Thymus (tissue), 11 donors: Measurements from ENCODE around the gene SLC36A3. TPM values are rescaled to one million over a fixed set of nuclear protein-coding genes. Genes with fewer than 3 reads are reported as not detected.

Experiments used
- DNase-seq, 9 donors: peaks; one replicate each; pipeline ENCODE4 v3.0.0-alpha.2; 2013; ENCODE audit warnings: low spot score in 9 of 9, low read depth in 6 of 9, missing footprints in 1 of 9
- H3K27ac ChIP-seq, 2 donors: one replicate each; pipeline ENCODE4 v1.5.1; 2013; ENCODE audit warnings: control low read depth in 1 of 2, low read depth in 1 of 2, low read length in 1 of 2, mild to moderate bottlenecking in 1 of 2, moderate library complexity in 1 of 2
- H3K27me3 ChIP-seq, 2 donors: one replicate each; pipeline ENCODE4 v1.5.1; 2013; ENCODE audit warnings: low read length in 1 of 2; ENCODE audit not compliant: control insufficient read depth in 2 of 2, insufficient read depth in 1 of 2
- H3K36me3 ChIP-seq, 2 donors: one replicate each; pipeline ENCODE4 v1.5.1; 2013; ENCODE audit warnings: low read length in 1 of 2, mild to moderate bottlenecking in 1 of 2, moderate library complexity in 1 of 2; ENCODE audit not compliant: control insufficient read depth in 2 of 2, insufficient read depth in 2 of 2
- H3K4me1 ChIP-seq, 2 donors: one replicate each; pipeline ENCODE4 v1.5.1; 2013; ENCODE audit warnings: low read length in 2 of 2; ENCODE audit not compliant: control insufficient read depth in 2 of 2, insufficient read depth in 2 of 2
- H3K4me3 ChIP-seq, 2 donors: one replicate each; pipeline ENCODE4 v1.5.1; 2013; ENCODE audit warnings: low read length in 2 of 2, control low read depth in 1 of 2, mild to moderate bottlenecking in 1 of 2
- H3K9me3 ChIP-seq, 2 donors: one replicate each; pipeline ENCODE4 v1.5.1; 2013; ENCODE audit warnings: low read length in 1 of 2, mild to moderate bottlenecking in 1 of 2; ENCODE audit not compliant: control insufficient read depth in 2 of 2, insufficient read depth in 1 of 2
- WGBS: extraction: QIAGEN DNeasy Blood & Tissue Kit; methylation state at CpG from one replicate; pipeline ENCODE4 v1.1.7; 2013; 5-methylcytosine and 5-hydroxymethylcytosine counted together
- polyA plus RNA-seq: library from polyadenylated mRNA; stranded (reverse); fragments of 200-250 nt; gene quantifications from one replicate; pipeline ENCODE4 v1.2.3, GENCODE V29; 2013
- total RNA-seq: library from RNA; stranded (reverse); fragments of 120-200 nt; gene quantifications from one replicate; pipeline ENCODE4 v1.2.4, GENCODE V29; 2013
- donor health status: healthy.

Gene SLC36A3
- total and polyA plus RNA-seq, 2 donors, result under 0.01 TPM; not detected in 1

GRCh38 chr5:151293624-151294023 is 9.9 kb downstream of the SLC36A3 start:
- Histone ChIP-seq H3K4me1 (no peaks in the 10 kb centered on the region), H3K27me3 (no peaks in the 10 kb centered on the region), H3K27ac (no peak overlapping the region), H3K4me3 (no peak overlapping the region), H3K9me3 (no peaks in the 10 kb centered on the region), H3K36me3 (no peaks in the 10 kb centered on the region)
- no peak for DNase-seq
- 72% methylated on average over 4 of the region's 4 CpGs for WGBS

DNA sequence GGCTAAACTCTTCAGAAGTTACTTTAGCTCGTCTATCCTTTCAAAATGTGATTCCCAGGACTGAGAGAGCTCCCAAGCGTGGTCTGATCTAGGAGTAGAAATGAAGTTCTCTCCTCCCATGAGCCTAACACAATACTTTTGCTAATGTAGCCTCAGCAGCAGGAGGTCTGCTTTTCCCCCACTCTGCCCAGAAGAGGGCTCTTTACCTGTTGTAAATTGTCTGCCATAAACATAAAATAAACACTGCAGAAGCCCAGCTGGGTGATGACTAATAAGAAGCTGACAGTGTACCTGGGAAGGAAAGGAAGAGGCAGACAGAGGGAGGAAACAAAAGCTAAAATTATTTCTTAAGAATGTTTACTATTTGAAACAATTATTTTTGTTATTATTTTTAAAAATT is 15.4 kb downstream of the SLC36A3 start:
- Histone ChIP-seq H3K4me1 (no peaks in the 10 kb centered on the region), H3K27ac (no peak overlapping the region), H3K27me3 (no peaks in the 10 kb centered on the region), H3K36me3 (no peaks in the 10 kb centered on the region), H3K9me3 (no peaks in the 10 kb centered on the region), H3K4me3 (no peak overlapping the region)
- DNase-seq, result no peak
- WGBS, result 67% methylated on average over 2 of the region's 2 CpGs

DNA sequence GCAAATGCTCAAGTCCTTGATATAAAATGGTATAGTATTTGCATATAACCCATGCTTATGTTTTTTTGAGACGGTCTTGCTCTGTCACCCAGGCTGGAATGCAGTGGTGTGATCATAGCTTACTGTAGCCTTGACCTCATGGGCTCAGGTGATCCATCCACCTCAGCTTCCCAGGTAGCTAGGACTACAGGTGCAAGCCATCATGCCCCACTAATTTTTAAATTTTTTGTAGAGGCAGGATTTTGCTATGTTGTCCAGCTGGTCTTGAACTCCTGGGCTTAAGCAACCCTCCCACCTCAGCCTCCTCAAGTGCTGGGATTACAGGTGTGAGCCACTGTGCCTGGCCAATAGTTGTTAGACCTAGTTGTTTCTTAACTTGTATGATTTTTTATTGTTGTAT is 17.3 kb downstream of the SLC36A3 start:
- Histone ChIP-seq H3K9me3 (no peaks in the 10 kb centered on the region), H3K27ac (no peak overlapping the region), H3K36me3 (no peaks in the 10 kb centered on the region), H3K4me3 (no peak overlapping the region), H3K4me1 (no peaks in the 10 kb centered on the region), H3K27me3 (no peaks in the 10 kb centered on the region)
- 97% methylated on average over 1 of the region's 1 CpG for WGBS
- DNase-seq, result no peak

DNA sequence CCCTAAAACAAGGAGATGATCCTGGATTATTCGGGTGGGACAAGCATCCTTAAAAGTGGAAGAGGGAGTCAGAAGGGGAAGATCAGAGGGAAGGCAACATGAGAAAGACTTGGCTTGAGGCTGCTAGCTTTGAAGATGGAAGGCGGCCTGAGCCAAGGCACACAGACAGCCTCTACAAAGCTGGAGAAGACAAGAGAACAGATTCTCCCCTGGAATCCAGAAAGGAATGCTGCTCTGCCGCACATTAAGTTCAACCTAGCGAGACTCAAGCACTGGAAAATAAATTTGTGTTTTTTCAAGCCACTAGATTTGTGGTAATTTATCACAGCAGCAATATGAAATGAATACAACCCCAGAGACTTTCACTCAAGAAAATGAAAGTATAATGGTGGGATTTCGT is 17.9 kb downstream of the SLC36A3 start:
- 91% methylated on average over 5 of the region's 5 CpGs for WGBS

DNA sequence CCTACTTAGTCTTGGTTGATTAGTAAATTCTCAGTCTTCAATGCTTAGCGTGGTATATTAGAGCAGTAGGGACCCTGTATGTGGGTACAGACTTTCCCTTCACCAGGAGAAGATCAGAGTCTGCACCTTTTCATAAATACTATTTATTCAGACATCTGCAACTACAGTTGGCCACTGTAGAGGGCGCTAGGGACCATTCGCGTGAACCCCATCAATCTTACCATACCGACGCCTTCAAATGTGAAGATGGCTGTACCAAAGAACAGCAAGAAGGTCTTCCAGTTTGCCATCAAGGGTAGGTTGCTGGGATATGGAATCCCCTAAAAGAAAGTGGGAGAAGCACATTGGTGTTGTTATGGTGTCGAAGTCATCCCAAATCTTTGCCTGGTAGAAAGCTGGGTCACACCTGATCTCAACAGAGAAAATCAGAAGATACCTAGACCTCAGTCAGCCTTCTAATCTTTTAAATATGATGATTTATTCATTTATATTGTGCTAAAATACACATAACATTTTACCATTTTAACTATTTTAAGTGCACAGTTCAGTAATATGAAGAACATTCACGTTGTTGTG is 19.1 kb downstream of the SLC36A3 start:
- 36% methylated on average over 8 of the region's 8 CpGs for WGBS
- H3K27ac ChIP-seq, result no peak overlapping the region
- no peak overlapping the region for H3K4me3 ChIP-seq
- no peaks in the 10 kb centered on the region for H3K4me1 ChIP-seq
- no peaks in the 10 kb centered on the region for H3K27me3 ChIP-seq
- no peak for DNase-seq
- H3K36me3 ChIP-seq, result no peaks in the 10 kb centered on the region
- no peaks in the 10 kb centered on the region for H3K9me3 ChIP-seq

More for the DNA sequence above, 17.9 kb downstream of the SLC36A3 start:
- H3K4me1 ChIP-seq, result no peaks in the 10 kb centered on the region
- H3K4me3 ChIP-seq, result no peak overlapping the region
- no peaks in the 10 kb centered on the region for H3K9me3 ChIP-seq
- H3K27ac ChIP-seq, result no peak overlapping the region
- no peaks in the 10 kb centered on the region for H3K36me3 ChIP-seq
- H3K27me3 ChIP-seq, result no peaks in the 10 kb centered on the region
- no peak for DNase-seq

DNA sequence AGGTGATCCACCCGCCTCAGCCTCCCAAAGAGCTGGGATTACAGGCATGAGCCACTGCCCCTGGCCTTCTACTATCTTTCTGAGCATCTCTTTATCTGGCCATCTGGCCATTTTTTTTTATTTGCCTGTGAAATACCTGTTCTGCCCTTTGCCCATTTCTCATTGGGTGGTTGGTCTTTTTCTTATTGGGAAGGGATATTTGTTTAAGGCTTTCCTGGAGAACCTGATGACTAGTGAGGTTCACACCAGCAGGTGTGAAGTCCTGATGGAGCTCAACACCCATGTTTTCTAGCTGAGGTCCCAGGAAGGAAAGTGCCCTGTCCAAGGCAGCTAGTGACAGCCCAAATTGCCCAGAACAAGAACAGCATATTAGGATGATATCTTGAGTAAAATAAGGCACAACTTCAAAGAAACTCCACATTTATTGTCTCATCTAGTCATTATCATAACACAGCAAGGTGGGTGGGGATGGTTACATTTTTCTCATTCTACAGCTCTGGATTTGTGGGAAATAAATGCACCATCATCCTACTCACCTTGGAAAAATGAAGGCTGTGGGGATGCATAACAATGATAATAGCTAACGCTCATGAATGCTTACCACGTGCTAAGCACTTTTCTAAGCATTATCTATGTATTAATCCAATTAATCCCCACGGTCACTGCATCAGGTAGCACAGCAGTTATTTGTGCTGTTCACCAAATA is 20.3 kb downstream of the SLC36A3 start:
- no peaks in the 10 kb centered on the region for H3K36me3 ChIP-seq
- WGBS, result 83% methylated on average over 4 of the region's 4 CpGs
- DNase-seq, result no peak
- no peak overlapping the region for H3K4me3 ChIP-seq
- no peak overlapping the region for H3K27ac ChIP-seq
- no peaks in the 10 kb centered on the region for H3K27me3 ChIP-seq
- no peaks in the 10 kb centered on the region for H3K9me3 ChIP-seq
- H3K4me1 ChIP-seq, result no peaks in the 10 kb centered on the region

DNA sequence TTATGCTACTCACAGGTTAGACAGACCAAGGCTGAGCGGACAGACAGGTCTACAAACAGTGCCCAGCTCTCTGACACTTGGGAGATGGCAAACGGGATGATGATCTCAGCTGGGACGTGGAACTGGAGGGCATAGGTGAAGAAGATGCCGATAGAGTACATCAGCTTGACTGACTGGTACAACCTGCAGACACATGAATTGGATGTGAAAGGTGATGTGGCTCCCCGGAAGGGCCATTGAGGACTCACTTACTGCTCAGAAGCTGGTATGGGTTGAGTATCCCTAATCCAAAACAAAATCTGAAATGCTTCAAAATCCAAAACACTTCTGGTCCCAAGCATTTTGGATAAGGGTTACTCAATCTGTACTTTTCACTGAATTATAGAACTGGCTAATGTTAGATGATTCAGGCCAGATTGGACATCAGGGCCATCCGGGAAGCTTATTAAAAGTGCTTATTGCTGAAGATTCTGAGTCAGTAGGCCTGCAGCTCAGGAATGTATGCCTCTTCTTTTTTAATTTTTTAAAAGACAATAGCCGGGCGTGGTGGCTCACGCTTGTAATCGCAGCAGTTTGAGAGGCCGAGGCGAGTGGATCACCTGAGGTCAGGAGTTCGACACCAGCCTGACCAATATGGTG is 22.4 kb downstream of the SLC36A3 start:
- DNase-seq, result no peak
- no peaks in the 10 kb centered on the region for H3K27me3 ChIP-seq
- H3K27ac ChIP-seq, result no peak overlapping the region
- H3K4me3 ChIP-seq, result no peak overlapping the region
- H3K4me1 ChIP-seq, result no peaks in the 10 kb centered on the region
- no peaks in the 10 kb centered on the region for H3K36me3 ChIP-seq
- WGBS, result 97% methylated on average over 13 of the region's 13 CpGs
- H3K9me3 ChIP-seq, result no peaks in the 10 kb centered on the region

GRCh38 chr5:151280443-151280842 is 23.1 kb downstream of the SLC36A3 start:
- Histone ChIP-seq H3K27me3 (no peaks in the 10 kb centered on the region), H3K27ac (no peak overlapping the region), H3K9me3 (no peaks in the 10 kb centered on the region), H3K36me3 (no peaks in the 10 kb centered on the region), H3K4me1 (no peaks in the 10 kb centered on the region), H3K4me3 (no peak overlapping the region)
- no peak for DNase-seq
- 96% methylated on average over 2 of the region's 2 CpGs for WGBS

- no peaks in the 10 kb centered on the region for H3K36me3 ChIP-seq
- H3K27ac ChIP-seq, result no peak overlapping the region
- no peaks in the 10 kb centered on the region for H3K27me3 ChIP-seq
- H3K9me3 ChIP-seq, result no peaks in the 10 kb centered on the region
- 89% methylated on average over 5 of the region's 5 CpGs for WGBS
- H3K4me1 ChIP-seq, result no peaks in the 10 kb centered on the region
- no peak for DNase-seq
- no peak overlapping the region for H3K4me3 ChIP-seq
Observed at GRCh38 chr5:151278845-151279244, 24.7 kb downstream of the SLC36A3 start.
